Hypothalamus (tissue), 51 donors: ENCODE results near the gene GEMIN7.

Experiments used
- DNase-seq, 51 donors: peaks; one replicate each; lab custom pipeline; 2025; lab: John Stamatoyannopoulos, UW

The GEMIN7 gene

GRCh38 chr19:45079063-45079910, at the start of gene GEMIN7:
TSS of gene GEMIN7 (plus strand) at chr19:45079260. CDS start at chr19:45090115, 10,855 bp downstream.
- DNase-seq: peak in 50 of 51 donors; percentile 11 to 85 (median 56)

GRCh38 chr19:45030825-45031224, 48.2 kb upstream of the GEMIN7 start:
- no peak for DNase-seq

GRCh38 chr19:45032421-45032820, 46.6 kb upstream of the GEMIN7 start:
- no peak for DNase-seq

- DNase-seq: no peak
Observed at GRCh38 chr19:45035755-45036154, 43.3 kb upstream of the GEMIN7 start.

- DNase-seq: no peak
Observed at GRCh38 chr19:45037393-45038169, 41.5 kb upstream of the GEMIN7 start.

GRCh38 chr19:45038931-45039893, 39.8 kb upstream of the GEMIN7 start, which contains the start of gene CLASRP:
TSS of gene CLASRP (plus strand) at chr19:45039045. CDS start at chr19:45040213, 1,168 bp downstream.
- DNase-seq: peak; percentile 35 to 92 (median 80)

- peak in 1 of 51 donors; percentile 11 for DNase-seq
Observed at GRCh38 chr19:45040059-45040771, 38.8 kb upstream of the GEMIN7 start.

- DNase-seq: no peak
Observed at GRCh38 chr19:45041125-45041524, 37.9 kb upstream of the GEMIN7 start.

- DNase-seq: peak in 48 of 51 donors; percentile 6 to 94 (median 72)
Observed at GRCh38 chr19:45045671-45046353, 33.2 kb upstream of the GEMIN7 start.

- DNase-seq: peak in 1 of 51 donors; percentile 31
Observed at GRCh38 chr19:45046355-45046754, 32.7 kb upstream of the GEMIN7 start.

GRCh38 chr19:45047188-45047797, 31.8 kb upstream of the GEMIN7 start:
- DNase-seq: no peak

- peak in 31 of 51 donors; percentile 1 to 69 (median 20) for DNase-seq
Observed at GRCh38 chr19:45049073-45049736, 29.9 kb upstream of the GEMIN7 start.

- no peak for DNase-seq
Observed at GRCh38 chr19:45050036-45050435, 29.0 kb upstream of the GEMIN7 start.

GRCh38 chr19:45051929-45052579, 27.0 kb upstream of the GEMIN7 start:
- no peak for DNase-seq

GRCh38 chr19:45056831-45057230, 22.2 kb upstream of the GEMIN7 start:
- no peak for DNase-seq

GRCh38 chr19:45057444-45057843, 21.6 kb upstream of the GEMIN7 start:
- DNase-seq: no peak

- DNase-seq: no peak
Observed at GRCh38 chr19:45058622-45059159, 20.4 kb upstream of the GEMIN7 start.
